ENCODE data around the gene VAT1L.

Gene VAT1L

GRCh38 chr16:77838597-77839255 is 50.4 kb downstream of the VAT1L start:
- no peak for FAIRE-seq
- no peak for DNase-seq (ENCODE audit: insufficient read length)
- TF ChIP-seq POLR2A (IDR thresholded peaks at IDR 0.05; ENCODE audit: low read depth, low read length), result no peak
- TF ChIP-seq TAF1 (IDR thresholded peaks at IDR 0.05; ENCODE audit: borderline replicate concordance, low read depth, low read length), result no peak
- no peak for TF ChIP-seq POLR2AphosphoS5 (IDR thresholded peaks at IDR 0.05; ENCODE audit: low read depth, low read length)

- FAIRE-seq (no peak), DNase-seq (ENCODE audit: insufficient read length) (no peak)
- no peak for TF ChIP-seq TAF1 (IDR thresholded peaks at IDR 0.05; ENCODE audit: borderline replicate concordance, low read depth, low read length)
- no peak for TF ChIP-seq POLR2A (IDR thresholded peaks at IDR 0.05; ENCODE audit: low read depth, low read length)
- no peak for TF ChIP-seq POLR2AphosphoS5 (IDR thresholded peaks at IDR 0.05; ENCODE audit: low read depth, low read length)
These were observed 51.7 kb downstream of the VAT1L start for GRCh38 chr16:77840093-77840492.

GRCh38 chr16:77840673-77841501 is 52.5 kb downstream of the VAT1L start:
- no peak for DNase-seq (ENCODE audit: insufficient read length)
- TF ChIP-seq POLR2A (IDR thresholded peaks at IDR 0.05; ENCODE audit: low read depth, low read length) (no peak), POLR2AphosphoS5 (IDR thresholded peaks at IDR 0.05; ENCODE audit: low read depth, low read length) (no peak), TAF1 (IDR thresholded peaks at IDR 0.05; ENCODE audit: borderline replicate concordance, low read depth, low read length) (no peak)
- FAIRE-seq, result no peak

- no peak for FAIRE-seq
- TF ChIP-seq POLR2A (IDR thresholded peaks at IDR 0.05; ENCODE audit: low read depth, low read length) (no peak), POLR2AphosphoS5 (IDR thresholded peaks at IDR 0.05; ENCODE audit: low read depth, low read length) (no peak)
- no peak for DNase-seq (ENCODE audit: insufficient read length)
These were observed 53.1 kb downstream of the VAT1L start for GRCh38 chr16:77841502-77841763.

- DNase-seq (ENCODE audit: insufficient read length) (no peak), FAIRE-seq (no peak)
- TF ChIP-seq POLR2AphosphoS5 (IDR thresholded peaks at IDR 0.05; ENCODE audit: low read depth, low read length) (no peak), POLR2A (IDR thresholded peaks at IDR 0.05; ENCODE audit: low read depth, low read length) (no peak), TAF1 (IDR thresholded peaks at IDR 0.05; ENCODE audit: borderline replicate concordance, low read depth, low read length) (no peak)
These were observed 54.1 kb downstream of the VAT1L start for GRCh38 chr16:77842468-77842867.

GRCh38 chr16:77843405-77843804 is 55.0 kb downstream of the VAT1L start:
- FAIRE-seq (no peak), DNase-seq (ENCODE audit: insufficient read length) (no peak)
- no peak for TF ChIP-seq TAF1 (IDR thresholded peaks at IDR 0.05; ENCODE audit: borderline replicate concordance, low read depth, low read length)
- TF ChIP-seq POLR2AphosphoS5 (IDR thresholded peaks at IDR 0.05; ENCODE audit: low read depth, low read length), result no peak
- no peak for TF ChIP-seq POLR2A (IDR thresholded peaks at IDR 0.05; ENCODE audit: low read depth, low read length)

- TF ChIP-seq TAF1 (IDR thresholded peaks at IDR 0.05; ENCODE audit: borderline replicate concordance, low read depth, low read length) (no peak), POLR2A (IDR thresholded peaks at IDR 0.05; ENCODE audit: low read depth, low read length) (no peak), POLR2AphosphoS5 (IDR thresholded peaks at IDR 0.05; ENCODE audit: low read depth, low read length) (no peak)
- FAIRE-seq, result no peak
- DNase-seq (ENCODE audit: insufficient read length), result no peak
These were observed 56.4 kb downstream of the VAT1L start for GRCh38 chr16:77844801-77845200.

- no peak for DNase-seq (ENCODE audit: insufficient read length)
- no peak for FAIRE-seq
- no peak for TF ChIP-seq POLR2A (IDR thresholded peaks at IDR 0.05; ENCODE audit: low read depth, low read length)
- TF ChIP-seq TAF1 (IDR thresholded peaks at IDR 0.05; ENCODE audit: borderline replicate concordance, low read depth, low read length), result no peak
- TF ChIP-seq POLR2AphosphoS5 (IDR thresholded peaks at IDR 0.05; ENCODE audit: low read depth, low read length), result no peak
These were observed 61.4 kb downstream of the VAT1L start for GRCh38 chr16:77849646-77850258.

GRCh38 chr16:77850636-77851333 is 62.4 kb downstream of the VAT1L start:
- TF ChIP-seq TAF1 (IDR thresholded peaks at IDR 0.05; ENCODE audit: borderline replicate concordance, low read depth, low read length), result no peak
- no peak for TF ChIP-seq POLR2A (IDR thresholded peaks at IDR 0.05; ENCODE audit: low read depth, low read length)
- TF ChIP-seq POLR2AphosphoS5 (IDR thresholded peaks at IDR 0.05; ENCODE audit: low read depth, low read length), result no peak
- FAIRE-seq, result no peak
- DNase-seq (ENCODE audit: insufficient read length), result no peak

- TF ChIP-seq POLR2AphosphoS5 (IDR thresholded peaks at IDR 0.05; ENCODE audit: low read depth, low read length) (no peak), TAF1 (IDR thresholded peaks at IDR 0.05; ENCODE audit: borderline replicate concordance, low read depth, low read length) (no peak), POLR2A (IDR thresholded peaks at IDR 0.05; ENCODE audit: low read depth, low read length) (no peak)
- DNase-seq (ENCODE audit: insufficient read length) (no peak), FAIRE-seq (no peak)
These were observed 64.8 kb downstream of the VAT1L start for GRCh38 chr16:77853161-77853560.

GRCh38 chr16:77856438-77857160 is 68.2 kb downstream of the VAT1L start:
- TF ChIP-seq TAF1 (IDR thresholded peaks at IDR 0.05; ENCODE audit: borderline replicate concordance, low read depth, low read length) (no peak), POLR2A (IDR thresholded peaks at IDR 0.05; ENCODE audit: low read depth, low read length) (no peak), POLR2AphosphoS5 (IDR thresholded peaks at IDR 0.05; ENCODE audit: low read depth, low read length) (no peak)
- DNase-seq (ENCODE audit: insufficient read length) (no peak), FAIRE-seq (no peak)

Measured in GM12892 (cell line).